H1 (cell line): ENCODE results near the gene FAM177A1. TPM values are rescaled to one million over a fixed set of nuclear protein-coding genes. Genes with fewer than 3 reads are reported as not detected.

ENCODE experiments used
- CTCF ChIA-PET: fragments of 300-600 bp; sonication (Branson Sonifier 250); formaldehyde crosslinking; loops from one replicate; lab custom pipeline; 2021; ENCODE audit not compliant: partially characterized antibody; lab: Charles Lee
- POLR2A ChIA-PET: fragments of 300-600 bp; sonication (Branson Sonifier 250); formaldehyde crosslinking; loops from one replicate; lab custom pipeline; 2021; ENCODE audit warnings: inconsistent platforms; ENCODE audit not compliant: partially characterized antibody; lab: Charles Lee
- DNase-seq, 2 experiments: peaks; one replicate each; pipeline versions ENCODE4 v3.0.0 to v3.0.0-alpha.2; 2010 to 2022; ENCODE audit warnings: low spot score in 2 of 2, low read depth in 1 of 2, mixed read lengths in 1 of 2
- FAIRE-seq: peaks from 2 replicates; lab custom pipeline; 2011; peaks lifted over from hg19 to GRCh38; lab: Jason Lieb, UNC
- H2AFZ ChIP-seq: 2 replicates; pipeline ENCODE4 v1.8.1; 2012; ENCODE audit warnings: low read length, inconsistent platforms
- H2AK5ac ChIP-seq: 2 replicates; pipeline ENCODE4 v1.6.1; 2013; ENCODE audit warnings: low read depth, low read length
- H2BK120ac ChIP-seq: replicated peaks from 2 replicates; pipeline ENCODE3; 2013; ENCODE audit warnings: low read depth, low read length, inconsistent platforms
- H2BK12ac ChIP-seq: 2 replicates; pipeline ENCODE4 v1.6.1; 2013; ENCODE audit warnings: low read depth, low read length
- H2BK15ac ChIP-seq: 2 replicates; pipeline ENCODE4 v1.6.1; 2013; ENCODE audit warnings: low read length
- H2BK20ac ChIP-seq: 2 replicates; pipeline ENCODE4 v1.6.1; 2013; ENCODE audit warnings: low read length
- H2BK5ac ChIP-seq: 2 replicates; pipeline ENCODE4 v1.6.1; 2013; ENCODE audit warnings: low read depth, low read length
- H3K14ac ChIP-seq: 2 replicates; pipeline ENCODE4 v1.6.1; 2013; ENCODE audit warnings: inconsistent platforms; ENCODE audit not compliant: insufficient read length
- H3K18ac ChIP-seq: 2 replicates; pipeline ENCODE4 v1.6.1; 2013; ENCODE audit warnings: low read length; ENCODE audit errors: extremely low read depth
- H3K23ac ChIP-seq: 2 replicates; pipeline ENCODE4 v1.6.1; 2013; ENCODE audit warnings: inconsistent platforms; ENCODE audit not compliant: insufficient read length
- H3K23me2 ChIP-seq: 2 replicates; pipeline ENCODE4 v1.6.1; 2013; ENCODE audit warnings: low read depth, low read length
- H3K27ac ChIP-seq: 2 replicates; pipeline ENCODE4 v1.6.1; 2011; ENCODE audit warnings: low read depth, low read length, inconsistent platforms
- H3K27me3 ChIP-seq, 4 experiments: replicated peaks in 1 of 4; 1 replicate in 1 of 4; 2 replicates in 3 of 4; pipeline versions ENCODE4 v1.6.1 to v1.8.1; 2011 to 2013; ENCODE audit warnings: low read length in 3 of 4, mild to moderate bottlenecking in 3 of 4, inconsistent platforms in 2 of 4, mixed read lengths in 2 of 4, moderate library complexity in 1 of 4; ENCODE audit not compliant: control insufficient read depth in 3 of 4, insufficient read depth in 3 of 4; ENCODE audit errors: extremely low read depth in 1 of 4
- H3K36me3 ChIP-seq, 4 experiments: 2 replicates each; pipeline versions ENCODE4 v1.6.1 to v1.8.1; 2011 to 2013; ENCODE audit warnings: mild to moderate bottlenecking in 4 of 4, low read length in 3 of 4, moderate library complexity in 2 of 4, control low read depth in 1 of 4, inconsistent platforms in 1 of 4; ENCODE audit not compliant: insufficient read depth in 4 of 4, control insufficient read depth in 2 of 4
- H3K4ac ChIP-seq: replicated peaks from 2 replicates; pipeline ENCODE3; 2013; ENCODE audit warnings: low read length, low read depth, mixed read lengths, inconsistent platforms; ENCODE audit not compliant: insufficient read length
- H3K4me1 ChIP-seq, 4 experiments: replicated peaks in 1 of 4; 1 replicate in 1 of 4; 2 replicates in 3 of 4; pipeline versions ENCODE4 v1.6.1 to v1.8.1; 2011 to 2013; ENCODE audit warnings: low read length in 3 of 4, inconsistent platforms in 2 of 4, mixed read lengths in 1 of 4; ENCODE audit not compliant: insufficient read depth in 4 of 4, control insufficient read depth in 3 of 4
- H3K4me2 ChIP-seq, 2 experiments: 2 replicates each; pipeline versions ENCODE4 v1.6.1 to v1.8.1; 2011 to 2013; ENCODE audit warnings: low read depth in 2 of 2, low read length in 2 of 2, control low read depth in 1 of 2, inconsistent platforms in 1 of 2, mild to moderate bottlenecking in 1 of 2; ENCODE audit not compliant: insufficient read depth in 1 of 2
- H3K4me3 ChIP-seq, 4 experiments: fragments of 200-600, 300-600 bp in 1 of 4; sonication (generic), shearing (Covaris generic), sonication (Bioruptor Twin) in 1 of 4; 2 replicates each; pipeline versions ENCODE4 v1.5.1 to v1.8.1; 2011 to 2016; ENCODE audit warnings: low read length in 4 of 4, low read depth in 3 of 4, control low read depth in 2 of 4, inconsistent platforms in 2 of 4, mild to moderate bottlenecking in 2 of 4, mixed read lengths in 1 of 4, moderate library complexity in 1 of 4; ENCODE audit not compliant: insufficient read depth in 2 of 4; ENCODE audit errors: extremely low read depth in 1 of 4
- H3K56ac ChIP-seq: replicated peaks from 2 replicates; pipeline ENCODE3; 2013; ENCODE audit warnings: low read depth, mild to moderate bottlenecking, mixed read lengths, low read length, inconsistent platforms; ENCODE audit not compliant: insufficient read length
- H3K79me1 ChIP-seq: 2 replicates; pipeline ENCODE4 v1.6.1; 2013; ENCODE audit warnings: low read depth, low read length, control low read depth
- H3K79me2 ChIP-seq, 2 experiments: 2 replicates each; pipeline versions ENCODE4 v1.6.1 to v1.8.1; 2012 to 2013; ENCODE audit warnings: low read length in 2 of 2, mild to moderate bottlenecking in 2 of 2, inconsistent platforms in 1 of 2; ENCODE audit not compliant: insufficient read depth in 2 of 2, control insufficient read depth in 1 of 2
- H3K9ac ChIP-seq, 4 experiments: replicated peaks in 1 of 4; 1 replicate in 1 of 4; 2 replicates in 3 of 4; pipeline versions ENCODE4 v1.6.1 to v1.8.1; 2011 to 2013; ENCODE audit warnings: low read depth in 3 of 4, low read length in 3 of 4, control low read depth in 2 of 4, mild to moderate bottlenecking in 2 of 4, moderate library complexity in 2 of 4, inconsistent platforms in 1 of 4; ENCODE audit errors: extremely low read depth in 1 of 4
- H3K9me3 ChIP-seq, 2 experiments: 2 replicates each; pipeline versions ENCODE4 v1.6.1 to v1.8.1; 2012 to 2013; ENCODE audit warnings: mild to moderate bottlenecking in 2 of 2, moderate library complexity in 2 of 2, control low read depth in 1 of 2, inconsistent platforms in 1 of 2, low read depth in 1 of 2, low read length in 1 of 2, mixed read lengths in 1 of 2; ENCODE audit not compliant: insufficient read depth in 2 of 2
- H4K20me1 ChIP-seq, 2 experiments: replicated peaks in 1 of 2; 2 replicates each; pipeline versions ENCODE3 to v1.8.1; 2011 to 2013; ENCODE audit warnings: inconsistent platforms in 2 of 2, low read length in 2 of 2, mild to moderate bottlenecking in 1 of 2; ENCODE audit not compliant: insufficient read depth in 2 of 2, control insufficient read depth in 1 of 2
- H4K5ac ChIP-seq: 2 replicates; pipeline ENCODE4 v1.6.1; 2013; ENCODE audit warnings: low read length, low read depth, mixed read lengths, inconsistent platforms; ENCODE audit not compliant: insufficient read length
- H4K8ac ChIP-seq: 2 replicates; pipeline ENCODE4 v1.8.0; 2013; ENCODE audit warnings: mild to moderate bottlenecking, moderate library complexity, low read length, inconsistent platforms; ENCODE audit not compliant: insufficient read depth; ENCODE audit errors: extremely low read depth
- H4K91ac ChIP-seq: replicated peaks from 2 replicates; pipeline ENCODE3; 2013; ENCODE audit warnings: low read length, mixed read lengths, inconsistent platforms; ENCODE audit not compliant: insufficient read length
- EGR1 ChIP-seq: IDR thresholded peaks from 2 replicates; pipeline ENCODE4 v1.6.1; 2011; ENCODE audit warnings: low read depth, low read length, borderline replicate concordance
- PHF8 ChIP-seq: fragments of 200-600 bp; sonication (generic); conservative IDR thresholded peaks from 2 replicates; pipeline ENCODE4 v1.7.1; 2012; ENCODE audit warnings: low read depth, mild to moderate bottlenecking, inconsistent platforms, low read length, moderate library complexity
- RAD21 ChIP-seq, 2 experiments: IDR thresholded peaks in 1 of 2; conservative IDR thresholded peaks in 1 of 2; 2 replicates each; pipeline ENCODE4 v1.6.1; 2011; ENCODE audit warnings: low read depth in 2 of 2, low read length in 2 of 2, improper control_type of control experiment in 1 of 2, inconsistent platforms in 1 of 2, mild to moderate bottlenecking in 1 of 2, moderate library complexity in 1 of 2
- SP1 ChIP-seq: IDR thresholded peaks from 2 replicates; pipeline ENCODE4 v1.6.1; 2011; ENCODE audit warnings: low read depth, low read length
- WGBS, 2 experiments: shearing (Covaris generic) in 1 of 2; methylation state at CpG; one replicate each; pipeline versions ENCODE4 v1.1.6 to v1.1.7; 2013 to 2015; ENCODE audit warnings: low lambda C conversion rate in 2 of 2, mixed read lengths in 2 of 2, inconsistent platforms in 1 of 2, low coverage in 1 of 2, missing lambda C conversion rate in 1 of 2; ENCODE audit not compliant: insufficient replicate concordance in 2 of 2, insufficient coverage in 1 of 2, insufficient read length in 1 of 2; ENCODE audit errors: extremely low coverage in 1 of 2, missing lambda C conversion rate in 1 of 2; 5-methylcytosine and 5-hydroxymethylcytosine counted together
- polyA plus RNA-seq, 7 experiments: library from polyadenylated mRNA; depleted of rRNA in 3 of 7; stranded (reverse) in 5 of 7; unstranded in 2 of 7; fragments of >200 nt in 5 of 7; fragments of 200-250 nt in 2 of 7; gene quantifications; 1 replicate in 5 of 7; 2 replicates in 1 of 7; 4 replicates in 1 of 7; pipeline versions ENCODE4 v1.2.1 to v1.2.3, GENCODE V29; 2011 to 2013; ENCODE audit warnings: missing spikeins in 2 of 7, mixed read lengths in 2 of 7
- total RNA-seq: library from RNA; stranded (reverse); fragmentation: NEBNext Ultra II Directional; extraction: Animal tissue kit (Norgen Biotek cat#: 25700); gene quantifications from 2 replicates; pipeline ENCODE4 v1.2.1, GENCODE V29; 2021
- TF ChIP-seq, protein P1 (sequence below), 3 experiments: IDR thresholded peaks; 1 replicate in 2 of 3; 2 replicates in 1 of 3; pipeline versions ENCODE4 v1.5.1 to v1.6.1; 2011; ENCODE audit warnings: low read length in 3 of 3, mild to moderate bottlenecking in 3 of 3, inconsistent platforms in 2 of 3, low read depth in 1 of 3, moderate library complexity in 1 of 3; ENCODE audit not compliant: insufficient read depth in 1 of 3; ENCODE audit errors: control extremely low read depth in 1 of 3

Gene FAM177A1
- total and polyA plus RNA-seq, 2 of the 8 experiments (the other 6 are each of a cell fraction or from before 2014, with no cell fraction given): 11.3 to 34.0 TPM

DNA sequence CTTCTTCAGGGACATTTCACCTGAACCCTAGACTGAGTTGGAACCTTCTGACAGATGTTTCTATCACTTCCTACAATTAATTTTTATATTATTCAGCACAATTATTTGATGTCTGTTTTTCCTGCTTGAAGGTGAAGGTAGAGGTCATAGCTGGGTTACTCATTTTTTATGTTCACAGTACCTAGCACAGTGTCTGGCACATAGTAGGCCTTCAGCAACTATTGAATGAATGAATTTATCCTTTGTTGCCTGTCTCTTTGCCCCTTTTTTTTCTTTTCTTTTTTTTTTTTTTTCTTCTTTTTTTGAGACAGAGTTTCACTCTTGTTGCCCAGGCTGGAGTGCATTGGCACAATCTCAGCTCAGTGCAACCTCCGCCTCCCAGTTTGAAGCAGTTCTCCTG is 29.5 kb upstream of the FAM177A1 start:
- no peaks in the 10 kb centered on the region for H3K27me3 ChIP-seq
- FAIRE-seq (no peak), DNase-seq (no peak)
- no peak overlapping the region for H2AFZ ChIP-seq
- no peak overlapping the region for H3K14ac ChIP-seq
- H4K8ac ChIP-seq: no peak overlapping the region
- no peak overlapping the region for H3K4me3 ChIP-seq
- no peak overlapping the region for H2BK5ac ChIP-seq
- H3K27ac ChIP-seq: no peak overlapping the region
- H2AK5ac ChIP-seq: no peak overlapping the region
- H3K79me1 ChIP-seq: no peaks in the 10 kb centered on the region
- H3K23ac ChIP-seq: no peak overlapping the region
- no CpG with 5 or more reads among the region's 1 CpG for WGBS, 2 experiments
- POLR2A ChIA-PET: no interaction called here
- no peak overlapping the region for H2BK120ac ChIP-seq
- H2BK12ac ChIP-seq: no peak overlapping the region
- H3K56ac ChIP-seq: no peak overlapping the region
- peaks cover 0 to 60% (median 27%) of the 10 kb centered on the region in 4 experiments; a peak in 5 of 8 replicates for H3K36me3 ChIP-seq
- no peaks in the 10 kb centered on the region for H3K9me3 ChIP-seq
- H3K18ac ChIP-seq: no peak overlapping the region
- no peak overlapping the region for H4K91ac ChIP-seq
- H3K9ac ChIP-seq: no peak overlapping the region
- no peaks in the 10 kb centered on the region for H4K20me1 ChIP-seq
- H3K4me2 ChIP-seq: no peak overlapping the region
- H4K5ac ChIP-seq: no peak overlapping the region
- H3K79me2 ChIP-seq: no peaks in the 10 kb centered on the region
- no peak overlapping the region for H2BK20ac ChIP-seq
- no peak overlapping the region for H2BK15ac ChIP-seq
- TF ChIP-seq, protein P1, sequence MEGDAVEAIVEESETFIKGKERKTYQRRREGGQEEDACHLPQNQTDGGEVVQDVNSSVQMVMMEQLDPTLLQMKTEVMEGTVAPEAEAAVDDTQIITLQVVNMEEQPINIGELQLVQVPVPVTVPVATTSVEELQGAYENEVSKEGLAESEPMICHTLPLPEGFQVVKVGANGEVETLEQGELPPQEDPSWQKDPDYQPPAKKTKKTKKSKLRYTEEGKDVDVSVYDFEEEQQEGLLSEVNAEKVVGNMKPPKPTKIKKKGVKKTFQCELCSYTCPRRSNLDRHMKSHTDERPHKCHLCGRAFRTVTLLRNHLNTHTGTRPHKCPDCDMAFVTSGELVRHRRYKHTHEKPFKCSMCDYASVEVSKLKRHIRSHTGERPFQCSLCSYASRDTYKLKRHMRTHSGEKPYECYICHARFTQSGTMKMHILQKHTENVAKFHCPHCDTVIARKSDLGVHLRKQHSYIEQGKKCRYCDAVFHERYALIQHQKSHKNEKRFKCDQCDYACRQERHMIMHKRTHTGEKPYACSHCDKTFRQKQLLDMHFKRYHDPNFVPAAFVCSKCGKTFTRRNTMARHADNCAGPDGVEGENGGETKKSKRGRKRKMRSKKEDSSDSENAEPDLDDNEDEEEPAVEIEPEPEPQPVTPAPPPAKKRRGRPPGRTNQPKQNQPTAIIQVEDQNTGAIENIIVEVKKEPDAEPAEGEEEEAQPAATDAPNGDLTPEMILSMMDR (IDR thresholded peaks at IDR 0.05; ENCODE audit: control extremely low read depth in 1 of 3, insufficient read depth in 1 of 3, low read depth in 1 of 3, low read length in 3 of 3): no peak
- TF ChIP-seq PHF8: no peak
- no peak for TF ChIP-seq EGR1
- no peak for TF ChIP-seq RAD21 (IDR thresholded peaks at IDR 0.05 in 1 of 2, conservative IDR thresholded peaks at IDR 0.05 in 1 of 2; ENCODE audit: low read depth in 2 of 2, low read length in 2 of 2)
- no peak for TF ChIP-seq SP1
- no peaks in the 10 kb centered on the region for H3K4me1 ChIP-seq
- no peak overlapping the region for H3K4ac ChIP-seq
- CTCF ChIA-PET: no interaction called here
- no peaks in the 10 kb centered on the region for H3K23me2 ChIP-seq
